Vagina (tissue), 2 donors: Measurements from ENCODE around the gene MEIOSIN.

Source experiments
- CTCF ChIP-seq, 3 experiments: fragments of 450-650 bp in 2 of 3; fragments of 200-600 bp in 1 of 3; sonication (generic) in 1 of 3; IDR thresholded peaks; one replicate each; pipeline ENCODE4 v1.5.1; 2017 to 2019; ENCODE audit warnings: antibody characterized with exemption in 3 of 3, mild to moderate bottlenecking in 2 of 3, moderate library complexity in 2 of 3
- POLR2A ChIP-seq, 2 donors: fragments of 450-650 bp; IDR thresholded peaks; one replicate each; pipeline ENCODE4 v1.6.1; 2017; ENCODE audit warnings: antibody characterized with exemption in 2 of 2, mild to moderate bottlenecking in 2 of 2, moderate library complexity in 2 of 2

GRCh38 chr19:45804140-45804958, 71.1 kb downstream of the MEIOSIN start:
- TF ChIP-seq POLR2A (IDR thresholded peaks at IDR 0.05) (no peak), CTCF (IDR thresholded peaks at IDR 0.05) (no peak)
